Progenitor cell of endocrine pancreas (in vitro differentiated cells): ENCODE results near the gene STX18. TPM values are rescaled to one million over a fixed set of nuclear protein-coding genes. Genes with fewer than 3 reads are reported as not detected.

Experiments used
- DNase-seq: peaks from one replicate; pipeline ENCODE4 v3.0.0; 2021; ENCODE audit warnings: low spot score; ENCODE audit not compliant: unreplicated experiment
- H3K27ac Mint-ChIP-seq: 2 replicates; pipeline ENCODE4 v1.8.0; 2021; ENCODE audit warnings: mild to moderate bottlenecking, moderate library complexity, mixed read lengths
- H3K27me3 Mint-ChIP-seq: 2 replicates; pipeline ENCODE4 v1.8.0; 2021; ENCODE audit warnings: mixed read lengths
- H3K36me3 Mint-ChIP-seq: 2 replicates; pipeline ENCODE4 v1.8.0; 2022; ENCODE audit warnings: mixed read lengths; ENCODE audit not compliant: insufficient read depth
- H3K4me1 Mint-ChIP-seq: 2 replicates; pipeline ENCODE4 v1.8.0; 2021; ENCODE audit warnings: low read depth, mixed read lengths
- H3K4me3 Mint-ChIP-seq: 2 replicates; pipeline ENCODE4 v1.8.0; 2021; ENCODE audit warnings: low read depth, mild to moderate bottlenecking, moderate library complexity, mixed read lengths
- H3K9me3 Mint-ChIP-seq: 2 replicates; pipeline ENCODE4 v1.8.0; 2021; ENCODE audit warnings: low read depth, mixed read lengths
- total RNA-seq: library from RNA; stranded (reverse); gene quantifications from 2 replicates; pipeline ENCODE4 v1.2.1, GENCODE V29; 2021
- TF ChIP-seq, protein P1 (sequence below): fragments of 200-600 bp; sonication (generic); IDR thresholded peaks from one replicate; pipeline ENCODE4 v1.5.0; 2021; ENCODE audit warnings: antibody characterized with exemption, mild to moderate bottlenecking; ENCODE audit not compliant: unreplicated experiment

STX18 gene
- total RNA-seq, 1 donor from 2014 or later: 41.2 TPM

DNA sequence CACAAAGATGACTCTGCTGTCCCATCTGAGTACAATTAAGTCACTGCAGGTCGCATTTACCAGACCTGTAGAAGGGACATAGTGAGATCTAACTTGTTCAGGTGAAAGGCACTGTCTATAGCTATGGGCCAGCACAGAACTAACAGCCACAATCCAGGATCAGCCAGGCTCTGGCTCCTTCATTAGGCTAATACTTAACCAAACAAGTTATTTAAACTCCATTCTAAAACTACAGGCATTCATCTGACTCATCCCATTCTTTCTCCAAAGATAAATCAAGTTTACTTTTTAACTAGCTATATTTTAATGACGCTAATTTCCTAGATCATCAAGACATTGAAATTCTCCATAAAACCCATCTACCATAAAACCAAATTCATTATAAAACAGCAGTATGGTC is 62.5 kb downstream of the STX18 start:
- Mint-ChIP-seq H3K4me3 (no peak overlapping the region), H3K36me3 (no peaks in the 10 kb centered on the region), H3K27me3 (no peaks in the 10 kb centered on the region), H3K27ac (no peak overlapping the region), H3K9me3 (no peaks in the 10 kb centered on the region), H3K4me1 (peaks cover 24% of the 10 kb centered on the region)
- TF ChIP-seq, protein P1, sequence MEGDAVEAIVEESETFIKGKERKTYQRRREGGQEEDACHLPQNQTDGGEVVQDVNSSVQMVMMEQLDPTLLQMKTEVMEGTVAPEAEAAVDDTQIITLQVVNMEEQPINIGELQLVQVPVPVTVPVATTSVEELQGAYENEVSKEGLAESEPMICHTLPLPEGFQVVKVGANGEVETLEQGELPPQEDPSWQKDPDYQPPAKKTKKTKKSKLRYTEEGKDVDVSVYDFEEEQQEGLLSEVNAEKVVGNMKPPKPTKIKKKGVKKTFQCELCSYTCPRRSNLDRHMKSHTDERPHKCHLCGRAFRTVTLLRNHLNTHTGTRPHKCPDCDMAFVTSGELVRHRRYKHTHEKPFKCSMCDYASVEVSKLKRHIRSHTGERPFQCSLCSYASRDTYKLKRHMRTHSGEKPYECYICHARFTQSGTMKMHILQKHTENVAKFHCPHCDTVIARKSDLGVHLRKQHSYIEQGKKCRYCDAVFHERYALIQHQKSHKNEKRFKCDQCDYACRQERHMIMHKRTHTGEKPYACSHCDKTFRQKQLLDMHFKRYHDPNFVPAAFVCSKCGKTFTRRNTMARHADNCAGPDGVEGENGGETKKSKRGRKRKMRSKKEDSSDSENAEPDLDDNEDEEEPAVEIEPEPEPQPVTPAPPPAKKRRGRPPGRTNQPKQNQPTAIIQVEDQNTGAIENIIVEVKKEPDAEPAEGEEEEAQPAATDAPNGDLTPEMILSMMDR: no peak
- DNase-seq: no peak

DNA sequence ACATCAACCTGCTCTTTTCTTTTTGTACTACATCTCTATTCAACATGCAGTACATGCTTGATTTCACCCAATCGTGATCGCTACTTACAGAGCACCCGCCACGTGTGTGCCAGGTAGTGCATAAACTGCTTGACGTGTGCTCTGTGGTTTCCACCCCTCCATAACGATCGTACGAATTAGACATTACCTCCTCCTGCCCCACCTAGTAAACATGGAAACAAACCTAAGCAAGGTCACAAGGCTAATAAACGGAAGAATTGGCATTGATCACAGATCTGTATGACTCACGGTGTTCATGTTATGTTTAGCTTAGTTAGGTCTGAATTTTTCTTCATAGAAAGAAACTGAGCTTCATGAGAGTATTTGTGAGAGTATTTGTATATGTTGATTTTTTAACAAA is 64.1 kb downstream of the STX18 start:
- TF ChIP-seq, protein P1: no peak
- Mint-ChIP-seq H3K36me3 (no peaks in the 10 kb centered on the region), H3K27me3 (no peaks in the 10 kb centered on the region), H3K9me3 (no peaks in the 10 kb centered on the region), H3K27ac (no peak overlapping the region), H3K4me1 (peaks cover 24% of the 10 kb centered on the region), H3K4me3 (no peak overlapping the region)
- DNase-seq: no peak

DNA sequence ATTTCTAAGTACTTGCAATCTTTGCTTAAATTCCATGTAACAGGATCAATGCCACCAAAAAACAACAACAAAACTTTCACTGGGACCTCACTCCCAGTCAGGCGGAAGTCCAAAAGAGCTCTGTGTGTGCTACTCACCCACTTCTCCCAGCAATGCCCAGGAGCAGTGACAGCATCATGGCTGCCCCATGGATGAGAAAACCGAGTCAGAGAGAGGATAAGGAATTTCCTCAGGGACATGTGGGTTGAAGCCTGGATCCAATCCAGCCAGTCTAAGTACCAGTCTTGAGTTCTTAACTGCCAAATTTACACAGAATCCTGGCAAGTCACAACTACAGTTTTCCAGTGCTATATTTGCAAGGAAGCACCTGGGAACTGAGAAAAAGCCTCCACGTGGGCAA is 64.5 kb downstream of the STX18 start:
- no peaks in the 10 kb centered on the region for H3K9me3 Mint-ChIP-seq
- H3K4me1 Mint-ChIP-seq: peaks cover 25% of the 10 kb centered on the region
- no peak overlapping the region for H3K27ac Mint-ChIP-seq
- DNase-seq: no peak
- H3K36me3 Mint-ChIP-seq: no peaks in the 10 kb centered on the region
- no peaks in the 10 kb centered on the region for H3K27me3 Mint-ChIP-seq
- no peak overlapping the region for H3K4me3 Mint-ChIP-seq
- TF ChIP-seq, protein P1: no peak

DNA sequence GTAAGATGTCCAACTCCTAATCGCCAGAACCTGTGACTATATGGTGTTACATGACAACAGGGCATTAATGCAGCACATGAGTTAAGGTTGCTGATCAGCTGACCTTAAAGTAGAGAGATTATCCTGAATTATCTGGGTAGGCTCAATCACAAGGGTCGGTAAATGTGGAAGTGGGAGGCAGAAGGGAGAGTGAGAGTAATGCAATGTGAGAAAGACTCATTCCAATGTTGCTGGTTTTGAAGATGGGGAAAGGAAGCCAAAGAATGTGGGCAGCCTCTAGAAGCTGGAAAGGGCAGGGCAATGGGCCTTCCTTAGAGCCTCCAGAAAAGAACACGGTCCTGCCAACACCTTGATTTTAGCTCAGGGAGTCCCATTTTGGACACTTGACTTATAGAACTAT is 67.4 kb downstream of the STX18 start:
- TF ChIP-seq, protein P1: no peak
- DNase-seq: no peak
- no peak overlapping the region for H3K27ac Mint-ChIP-seq

DNA sequence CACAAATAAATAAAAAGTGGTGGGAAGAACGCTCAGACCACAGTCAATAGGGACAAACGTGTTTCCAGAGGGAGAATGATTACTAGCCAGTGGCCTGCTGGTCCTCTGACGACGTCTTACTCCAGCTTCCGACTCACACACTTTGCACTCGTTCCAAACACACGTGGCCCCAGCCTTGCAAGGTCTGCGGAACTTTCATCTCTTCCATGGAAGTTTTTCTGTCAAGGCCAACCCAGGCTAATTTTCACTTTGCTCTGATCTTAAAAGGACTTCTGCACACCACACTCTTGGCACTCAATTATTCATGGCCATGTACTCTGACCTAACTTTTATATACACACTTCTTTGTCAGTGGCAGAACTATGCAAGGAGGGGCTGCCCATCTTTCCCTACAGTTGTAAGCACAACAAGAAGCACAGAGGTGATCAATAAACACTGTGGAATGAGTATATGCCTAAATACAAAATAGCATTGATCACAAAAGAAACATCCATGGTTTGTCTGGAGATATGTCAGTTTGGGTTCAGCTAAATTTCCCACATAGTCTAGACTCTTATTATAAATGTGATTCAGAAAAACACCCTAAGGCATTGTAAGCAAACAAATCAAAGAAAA is 69.4 kb downstream of the STX18 start:
- DNase-seq: no peak
- Mint-ChIP-seq H3K27me3 (no peaks in the 10 kb centered on the region), H3K4me1 (peaks cover 2% of the 10 kb centered on the region), H3K27ac (no peak overlapping the region), H3K4me3 (no peak overlapping the region), H3K9me3 (no peaks in the 10 kb centered on the region), H3K36me3 (peaks cover 12% of the 10 kb centered on the region)
- TF ChIP-seq, protein P1: no peak

More for the DNA sequence above, 67.4 kb downstream of the STX18 start:
- Mint-ChIP-seq H3K9me3 (no peaks in the 10 kb centered on the region), H3K27me3 (no peaks in the 10 kb centered on the region), H3K36me3 (peaks cover 2% of the 10 kb centered on the region), H3K4me1 (peaks cover 8% of the 10 kb centered on the region), H3K4me3 (no peak overlapping the region)
